WTC11 (cell line): ENCODE data around the gene CREB3.

Experiments used
- CREB1 ChIP-seq: sonication (generic); formaldehyde crosslinking; IDR thresholded peaks from 2 replicates; pipeline ENCODE4 v1.8.0; 2023; ENCODE audit warnings: mild to moderate bottlenecking, missing genetic modification reagents
- E2F1 ChIP-seq: sonication (generic); formaldehyde crosslinking; IDR thresholded peaks from 2 replicates; pipeline ENCODE4 v1.8.0; 2022; ENCODE audit warnings: mild to moderate bottlenecking, missing genetic modification reagents
- FOXJ3 ChIP-seq: sonication (generic); formaldehyde crosslinking; IDR thresholded peaks from 2 replicates; pipeline ENCODE4 v1.9.0; 2021; ENCODE audit warnings: missing genetic modification reagents, mild to moderate bottlenecking, borderline replicate concordance
- HMGA2 ChIP-seq: fragments of 250-450 bp; sonication (Bioruptor Pico); IDR thresholded peaks from 2 replicates; pipeline ENCODE4 v1.4.0; 2021; ENCODE audit warnings: mild to moderate bottlenecking, moderate library complexity
- JUN ChIP-seq: sonication (generic); formaldehyde crosslinking; IDR thresholded peaks from 2 replicates; pipeline ENCODE4 v1.8.0; 2023; ENCODE audit warnings: mild to moderate bottlenecking, missing genetic modification reagents
- MAX ChIP-seq: sonication (generic); formaldehyde crosslinking; IDR thresholded peaks from 2 replicates; pipeline ENCODE4 v1.8.0; 2022; ENCODE audit warnings: mild to moderate bottlenecking, missing genetic modification reagents
- ZBTB43 ChIP-seq: sonication (generic); formaldehyde crosslinking; IDR thresholded peaks from 2 replicates; pipeline ENCODE4 v1.8.1; 2023; ENCODE audit warnings: mild to moderate bottlenecking, missing genetic modification reagents
- ZNF232 ChIP-seq: sonication (generic); formaldehyde crosslinking; IDR thresholded peaks from 2 replicates; pipeline ENCODE4 v1.8.0; 2022; ENCODE audit warnings: mild to moderate bottlenecking, missing genetic modification reagents
- TF ChIP-seq, protein P1 (sequence below): fragments of 200-600 bp; IDR thresholded peaks from 2 replicates; pipeline ENCODE4 v1.8.0; 2022; ENCODE audit warnings: antibody characterized with exemption
- TF ChIP-seq, protein P2 (sequence below): fragments of 250-450 bp; sonication (Bioruptor Pico); IDR thresholded peaks from 2 replicates; pipeline ENCODE4 v2.1.2; 2022; ENCODE audit warnings: mild to moderate bottlenecking, moderate library complexity
- TF ChIP-seq, protein P3 (sequence below): sonication (generic); formaldehyde crosslinking; IDR thresholded peaks from 2 replicates; pipeline ENCODE4 v1.8.1; 2022; ENCODE audit warnings: low read depth, missing genetic modification reagents, borderline replicate concordance

DNA sequence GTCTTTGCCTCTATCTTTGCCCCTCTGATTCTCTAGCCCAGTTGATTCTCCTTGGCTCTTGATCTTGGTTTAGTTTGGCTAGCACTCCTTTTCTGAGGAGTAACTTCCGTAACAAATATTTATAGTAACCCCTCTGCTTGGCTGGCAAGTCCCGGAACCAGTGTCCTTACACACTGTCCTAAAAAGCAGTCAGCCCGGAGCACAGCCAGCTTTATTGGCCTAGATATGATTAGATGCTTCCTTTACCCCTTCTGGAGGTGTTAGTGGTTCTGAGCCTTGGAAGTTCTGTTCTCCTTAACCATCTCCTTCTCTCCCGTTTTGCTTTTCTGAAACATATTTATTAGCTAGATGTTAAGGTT lies 38.6 kb downstream of the CREB3 start:
- TF ChIP-seq E2F1 (CRISPR knock-in tag), result no peak
- TF ChIP-seq ZNF232, result no peak
- TF ChIP-seq MAX, result no peak
- TF ChIP-seq, protein P1, sequence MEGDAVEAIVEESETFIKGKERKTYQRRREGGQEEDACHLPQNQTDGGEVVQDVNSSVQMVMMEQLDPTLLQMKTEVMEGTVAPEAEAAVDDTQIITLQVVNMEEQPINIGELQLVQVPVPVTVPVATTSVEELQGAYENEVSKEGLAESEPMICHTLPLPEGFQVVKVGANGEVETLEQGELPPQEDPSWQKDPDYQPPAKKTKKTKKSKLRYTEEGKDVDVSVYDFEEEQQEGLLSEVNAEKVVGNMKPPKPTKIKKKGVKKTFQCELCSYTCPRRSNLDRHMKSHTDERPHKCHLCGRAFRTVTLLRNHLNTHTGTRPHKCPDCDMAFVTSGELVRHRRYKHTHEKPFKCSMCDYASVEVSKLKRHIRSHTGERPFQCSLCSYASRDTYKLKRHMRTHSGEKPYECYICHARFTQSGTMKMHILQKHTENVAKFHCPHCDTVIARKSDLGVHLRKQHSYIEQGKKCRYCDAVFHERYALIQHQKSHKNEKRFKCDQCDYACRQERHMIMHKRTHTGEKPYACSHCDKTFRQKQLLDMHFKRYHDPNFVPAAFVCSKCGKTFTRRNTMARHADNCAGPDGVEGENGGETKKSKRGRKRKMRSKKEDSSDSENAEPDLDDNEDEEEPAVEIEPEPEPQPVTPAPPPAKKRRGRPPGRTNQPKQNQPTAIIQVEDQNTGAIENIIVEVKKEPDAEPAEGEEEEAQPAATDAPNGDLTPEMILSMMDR, result no peak
- no peak for TF ChIP-seq JUN (CRISPR knock-in tag)
- no peak for TF ChIP-seq ZBTB43 (CRISPR knock-in tag)
- no peak for TF ChIP-seq HMGA2
- TF ChIP-seq CREB1 (CRISPR knock-in tag), result no peak
- TF ChIP-seq, protein P2, sequence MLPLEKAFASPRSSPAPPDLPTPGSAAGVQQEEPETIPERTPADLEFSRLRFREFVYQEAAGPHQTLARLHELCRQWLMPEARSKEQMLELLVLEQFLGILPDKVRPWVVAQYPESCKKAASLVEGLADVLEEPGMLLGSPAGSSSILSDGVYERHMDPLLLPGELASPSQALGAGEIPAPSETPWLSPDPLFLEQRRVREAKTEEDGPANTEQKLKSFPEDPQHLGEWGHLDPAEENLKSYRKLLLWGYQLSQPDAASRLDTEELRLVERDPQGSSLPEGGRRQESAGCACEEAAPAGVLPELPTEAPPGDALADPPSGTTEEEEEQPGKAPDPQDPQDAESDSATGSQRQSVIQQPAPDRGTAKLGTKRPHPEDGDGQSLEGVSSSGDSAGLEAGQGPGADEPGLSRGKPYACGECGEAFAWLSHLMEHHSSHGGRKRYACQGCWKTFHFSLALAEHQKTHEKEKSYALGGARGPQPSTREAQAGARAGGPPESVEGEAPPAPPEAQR (CRISPR knock-in tag), result no peak
- TF ChIP-seq, protein P3, sequence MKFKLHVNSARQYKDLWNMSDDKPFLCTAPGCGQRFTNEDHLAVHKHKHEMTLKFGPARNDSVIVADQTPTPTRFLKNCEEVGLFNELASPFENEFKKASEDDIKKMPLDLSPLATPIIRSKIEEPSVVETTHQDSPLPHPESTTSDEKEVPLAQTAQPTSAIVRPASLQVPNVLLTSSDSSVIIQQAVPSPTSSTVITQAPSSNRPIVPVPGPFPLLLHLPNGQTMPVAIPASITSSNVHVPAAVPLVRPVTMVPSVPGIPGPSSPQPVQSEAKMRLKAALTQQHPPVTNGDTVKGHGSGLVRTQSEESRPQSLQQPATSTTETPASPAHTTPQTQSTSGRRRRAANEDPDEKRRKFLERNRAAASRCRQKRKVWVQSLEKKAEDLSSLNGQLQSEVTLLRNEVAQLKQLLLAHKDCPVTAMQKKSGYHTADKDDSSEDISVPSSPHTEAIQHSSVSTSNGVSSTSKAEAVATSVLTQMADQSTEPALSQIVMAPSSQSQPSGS (CRISPR knock-in tag), result no peak
- TF ChIP-seq FOXJ3 (CRISPR knock-in tag), result no peak
